HCT116 (cell line): ENCODE results near the gene ADGRA1. TPM values are rescaled to one million over a fixed set of nuclear protein-coding genes. Genes with fewer than 3 reads are reported as not detected.

Experiments
- ATAC-seq: fragments of 200-7000 bp; cut with Tn5 transposase; 2 replicates; pipeline ENCODE4 v1.9.1; 2020; ENCODE audit warnings: mild to moderate bottlenecking, moderate library complexity
- BruUV-seq: library from RNA; stranded (reverse); fragments of 400-500 nt; replicated peaks from 2 replicates; lab custom pipeline; 2021; lab: Mats Ljungman, UMichigan
- CTCF ChIA-PET: fragments of 300-600 bp; sonication (Branson Sonifier 250); formaldehyde crosslinking; loops from one replicate; lab custom pipeline; 2021; ENCODE audit warnings: antibody characterized with exemption; lab: Charles Lee
- POLR2A ChIA-PET: fragments of 300-600, 350-600 bp; sonication (Branson Sonifier 250); formaldehyde crosslinking; loops from one replicate; lab custom pipeline; 2021; ENCODE audit warnings: antibody characterized with exemption; lab: Charles Lee
- RAD21 ChIA-PET, 2 experiments: fragments of 300-600 bp; sonication (Branson Sonifier 250); formaldehyde crosslinking; loops; one replicate each; lab custom pipeline; 2023; ENCODE audit warnings: low total read pairs in 2 of 2; ENCODE audit not compliant: uncharacterized antibody in 2 of 2, unreplicated experiment in 2 of 2, low non-redundant PET in 1 of 2; lab: Charles Lee
- DNase-seq: peaks from one replicate; pipeline ENCODE4 v3.0.0-alpha.2; 2010; ENCODE audit warnings: low read depth, low spot score
- H2AFZ ChIP-seq: fragments of 200-600 bp; shearing (Covaris generic), sonication (generic); 2 replicates; pipeline ENCODE4 v1.6.1; 2017; ENCODE audit warnings: low read depth, mixed run types, mixed read lengths, antibody characterized with exemption, low read length; ENCODE audit not compliant: poor library complexity, severe bottlenecking
- H3K27ac ChIP-seq: 2 replicates; pipeline ENCODE4 v1.5.1; 2012; ENCODE audit warnings: low read depth, low read length
- H3K27me3 ChIP-seq: fragments of 200-600 bp; sonication (generic); 2 replicates; pipeline ENCODE4 v1.6.1; 2016; ENCODE audit warnings: mixed run types, low read length, mixed read lengths; ENCODE audit not compliant: insufficient read depth
- H3K36me3 ChIP-seq, 2 experiments: fragments of 200-500 bp in 1 of 2; fragments of 200-600 bp in 1 of 2; sonication (Bioruptor generic) in 1 of 2; sonication (generic) in 1 of 2; 2 replicates each; pipeline versions ENCODE4 v1.5.1 to v1.6.1; 2014 to 2016; ENCODE audit warnings: low read length in 2 of 2, inconsistent platforms in 1 of 2, mixed read lengths in 1 of 2, mixed run types in 1 of 2; ENCODE audit not compliant: insufficient read depth in 2 of 2, control insufficient read depth in 1 of 2
- H3K4me1 ChIP-seq, 2 experiments: fragments of 200-600 bp in 1 of 2; sonication (generic) in 1 of 2; 2 replicates each; pipeline versions ENCODE4 v1.5.1 to v1.6.1; 2012 to 2017; ENCODE audit warnings: low read length in 2 of 2, inconsistent platforms in 1 of 2, mild to moderate bottlenecking in 1 of 2, mixed read lengths in 1 of 2, mixed run types in 1 of 2, moderate library complexity in 1 of 2; ENCODE audit not compliant: insufficient read depth in 2 of 2, control insufficient read depth in 1 of 2
- H3K4me2 ChIP-seq: fragments of 200-600 bp; sonication (generic); 2 replicates; pipeline ENCODE4 v1.6.1; 2017; ENCODE audit warnings: mixed run types, low read length, mixed read lengths
- H3K4me3 ChIP-seq, 2 experiments: fragments of 200-600 bp in 1 of 2; sonication (generic) in 1 of 2; replicated peaks in 1 of 2; 2 replicates each; pipeline ENCODE4 v1.5.1; 2011 to 2016; ENCODE audit warnings: low read length in 2 of 2, control low read depth in 1 of 2, low read depth in 1 of 2, mild to moderate bottlenecking in 1 of 2, mixed read lengths in 1 of 2, mixed run types in 1 of 2
- H3K79me2 ChIP-seq: fragments of 200-600 bp; sonication (generic); 2 replicates; pipeline ENCODE4 v1.6.1; 2017; ENCODE audit warnings: mild to moderate bottlenecking, mixed run types, low read length, moderate library complexity, mixed read lengths; ENCODE audit not compliant: insufficient read depth
- H3K9ac ChIP-seq: fragments of 200-600 bp; sonication (generic); 2 replicates; pipeline ENCODE4 v1.6.1; 2016; ENCODE audit warnings: low read length, mixed read lengths
- H3K9me2 ChIP-seq: fragments of 200-600 bp; sonication (generic), shearing (Covaris generic); 2 replicates; pipeline ENCODE4 v1.6.1; 2017; ENCODE audit warnings: mixed run types, mild to moderate bottlenecking, moderate library complexity; ENCODE audit not compliant: insufficient read depth
- H3K9me3 ChIP-seq, 2 experiments: fragments of 200-500 bp in 1 of 2; fragments of 200-600 bp in 1 of 2; sonication (Bioruptor generic) in 1 of 2; sonication (generic) in 1 of 2; 2 replicates each; pipeline ENCODE4 v1.6.1; 2014 to 2017; ENCODE audit warnings: low read length in 2 of 2, mixed read lengths in 2 of 2, inconsistent platforms in 1 of 2, low read depth in 1 of 2, mild to moderate bottlenecking in 1 of 2, mixed run types in 1 of 2, moderate library complexity in 1 of 2; ENCODE audit not compliant: control insufficient read depth in 1 of 2, insufficient read depth in 1 of 2
- H4K20me1 ChIP-seq: fragments of 200-600 bp; sonication (generic), shearing (Covaris generic); 2 replicates; pipeline ENCODE4 v1.6.1; 2017; ENCODE audit warnings: mixed run types, mild to moderate bottlenecking, moderate library complexity; ENCODE audit not compliant: insufficient read depth
- ATF3 ChIP-seq: IDR thresholded peaks from 2 replicates; pipeline ENCODE4 v1.6.1; 2012
- CEBPB ChIP-seq: IDR thresholded peaks from 2 replicates; pipeline ENCODE4 v1.6.1; 2012; ENCODE audit warnings: low read depth
- EGR1 ChIP-seq: IDR thresholded peaks from 2 replicates; pipeline ENCODE4 v1.6.1; 2012; ENCODE audit warnings: low read depth
- EZH2 ChIP-seq: fragments of 200-600 bp; sonication (generic); IDR thresholded peaks from 2 replicates; pipeline ENCODE4 v1.6.1; 2017; ENCODE audit warnings: antibody characterized with exemption, mixed run types
- EZH2phosphoT487 ChIP-seq: fragments of 200-600 bp; IDR thresholded peaks from 2 replicates; pipeline ENCODE4 v1.6.1; 2018; ENCODE audit warnings: antibody characterized with exemption, borderline replicate concordance
- FOSL1 ChIP-seq: IDR thresholded peaks from 2 replicates; pipeline ENCODE4 v1.6.1; 2012; ENCODE audit warnings: low read depth
- JUND ChIP-seq: IDR thresholded peaks from 2 replicates; pipeline ENCODE4 v1.6.1; 2012
- POLR2AphosphoS5 ChIP-seq: IDR thresholded peaks from 2 replicates; pipeline ENCODE4 v1.6.1; 2011; ENCODE audit warnings: mild to moderate bottlenecking, low read depth, low read length, moderate library complexity
- REST ChIP-seq: IDR thresholded peaks from 2 replicates; pipeline ENCODE4 v1.6.1; 2012; ENCODE audit warnings: low read depth
- SP1 ChIP-seq: IDR thresholded peaks from 2 replicates; pipeline ENCODE4 v1.6.1; 2012; ENCODE audit warnings: low read depth
- SRF ChIP-seq: IDR thresholded peaks from 2 replicates; pipeline ENCODE4 v1.6.1; 2012; ENCODE audit warnings: low read depth
- ZBTB33 ChIP-seq: IDR thresholded peaks from 2 replicates; pipeline ENCODE4 v1.6.1; 2011; ENCODE audit warnings: mild to moderate bottlenecking, low read length, moderate library complexity; ENCODE audit not compliant: insufficient replicate concordance; ENCODE audit errors: extremely low read depth
- intact Hi-C: fragments of 100-400 bp; cut with micrococcal nuclease; formaldehyde crosslinking; loops from 2 replicates; pipeline ENCODE4 v1.10.0; 2022
- total RNA-seq: library from RNA; stranded (reverse); gene quantifications from one replicate; pipeline ENCODE4 v1.2.1, GENCODE V29; 2021; ENCODE audit not compliant: unreplicated experiment

ADGRA1 gene
- total RNA-seq, 1 experiment from 2014 or later: not detected

GRCh38 chr10:133049639-133050038 is 38.1 kb upstream of the ADGRA1 start:
- Histone ChIP-seq H2AFZ (no peak overlapping the region), H3K9ac (no peak overlapping the region), H3K4me3 (no peak overlapping the region), H3K27ac (no peak overlapping the region), H3K27me3 (no peaks in the 10 kb centered on the region), H3K9me2 (no peaks in the 10 kb centered on the region), H3K79me2 (no peaks in the 10 kb centered on the region), H3K4me2 (no peak overlapping the region), H3K4me1 (no peaks in the 10 kb centered on the region), H3K36me3 (no peaks in the 10 kb centered on the region), H3K9me3 (no peaks in the 10 kb centered on the region), H4K20me1 (no peaks in the 10 kb centered on the region)
- DNase-seq: no peak
- ATAC-seq: no peak
- BruUV-seq: no TSS peak
- RAD21 ChIA-PET: no interaction called here
- intact Hi-C loops: no loop called here
- POLR2A ChIA-PET: no interaction called here
- CTCF ChIA-PET: no interaction called here
- TF ChIP-seq EZH2phosphoT487 (no peak), CEBPB (no peak), POLR2AphosphoS5 (no peak), EGR1 (no peak), FOSL1 (no peak), ATF3 (no peak), EZH2 (no peak), SRF (no peak), ZBTB33 (no peak), JUND (no peak)

GRCh38 chr10:133050371-133050770 is 37.4 kb upstream of the ADGRA1 start:
- TF ChIP-seq CEBPB (no peak), REST (no peak), FOSL1 (no peak), SP1 (no peak), EZH2 (no peak)
- ChIA-PET CTCF (no interaction called here), POLR2A (no interaction called here), RAD21 (no interaction called here)
- H3K9me3 ChIP-seq: no peaks in the 10 kb centered on the region
- no peak overlapping the region for H3K4me2 ChIP-seq
- H3K4me3 ChIP-seq: no peak overlapping the region
- no peaks in the 10 kb centered on the region for H3K9me2 ChIP-seq
- intact Hi-C loops: no loop called here
- H4K20me1 ChIP-seq: no peaks in the 10 kb centered on the region
- no peaks in the 10 kb centered on the region for H3K4me1 ChIP-seq
- DNase-seq: no peak
- no peaks in the 10 kb centered on the region for H3K79me2 ChIP-seq
- no TSS peak for BruUV-seq
- no peaks in the 10 kb centered on the region for H3K36me3 ChIP-seq
- no peak overlapping the region for H3K27ac ChIP-seq
- H3K27me3 ChIP-seq: no peaks in the 10 kb centered on the region
- no peak overlapping the region for H3K9ac ChIP-seq
- ATAC-seq: no peak
- H2AFZ ChIP-seq: no peak overlapping the region
